Stimulated activated CD4-positive, alpha-beta T cell treated with anti-CD3 and anti-CD28 coated beads, Interleukin-1b, Interleukin-23, amount 100 ng/mL, for 48 hours (primary cell): ENCODE measurements around the gene PIK3R1.
A peak's percentile ranks its signal among the peaks of the same experiment; 100 is the strongest.
"Not testable (repeated sequence)": the region's sequence is repeated elsewhere in the genome, so short reads cannot be mapped to it uniquely, and the experiment has no call there.

Experiments used
- DNase-seq: peaks from one replicate; pipeline ENCODE4 v3.0.0-alpha.2; 2020

Gene PIK3R1

DNA sequence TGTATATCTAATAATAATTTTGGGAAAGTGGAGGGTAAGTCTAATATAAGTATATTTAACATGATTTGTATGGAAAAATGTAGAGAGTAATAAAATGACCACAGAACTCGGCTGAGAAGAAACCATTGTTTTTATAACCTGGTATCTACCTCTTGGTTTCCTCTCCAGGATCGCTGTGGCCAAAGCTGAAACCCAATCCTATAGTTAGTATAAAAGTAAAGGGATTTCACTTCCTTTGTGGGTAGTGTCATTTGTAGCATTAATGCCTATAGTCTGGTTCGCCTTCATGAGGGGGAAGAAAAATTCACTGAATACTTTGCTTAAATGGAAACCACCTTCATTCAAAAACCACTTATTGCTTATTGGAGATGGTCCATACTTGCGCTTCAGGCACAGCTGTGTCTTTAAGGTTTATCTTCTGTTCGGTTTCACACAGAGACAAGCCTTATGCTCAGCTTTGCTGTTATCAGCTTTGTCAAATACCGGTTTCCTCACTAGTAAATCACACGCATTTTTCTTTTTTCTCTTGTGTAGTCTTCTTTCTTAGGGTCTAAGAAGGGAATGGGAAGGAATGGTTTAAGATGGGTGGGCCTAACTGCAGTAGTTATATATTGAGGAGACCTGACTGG lies 12.1 kb downstream of the PIK3R1 start:
- no peak for DNase-seq

DNA sequence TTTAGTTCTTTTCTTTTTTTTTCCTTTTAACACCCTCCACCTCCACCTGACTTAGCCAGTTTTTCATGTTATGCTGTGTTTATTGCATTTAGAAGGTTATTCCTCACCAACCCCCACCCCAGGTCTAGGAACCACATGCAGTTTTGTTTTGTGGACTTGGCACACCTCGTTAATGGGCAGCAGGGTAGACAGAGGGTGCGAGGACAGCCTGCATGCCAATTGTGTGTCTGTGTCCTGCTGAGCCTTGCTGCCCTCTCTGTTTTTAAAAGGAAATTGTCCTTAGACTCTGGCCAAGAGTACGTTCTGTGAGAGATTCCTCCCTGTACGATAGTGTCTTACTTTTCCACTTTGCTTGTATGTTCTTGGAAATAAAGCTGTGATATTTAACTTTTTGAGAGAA lies 13.9 kb downstream of the PIK3R1 start:
- DNase-seq, result no peak

DNA sequence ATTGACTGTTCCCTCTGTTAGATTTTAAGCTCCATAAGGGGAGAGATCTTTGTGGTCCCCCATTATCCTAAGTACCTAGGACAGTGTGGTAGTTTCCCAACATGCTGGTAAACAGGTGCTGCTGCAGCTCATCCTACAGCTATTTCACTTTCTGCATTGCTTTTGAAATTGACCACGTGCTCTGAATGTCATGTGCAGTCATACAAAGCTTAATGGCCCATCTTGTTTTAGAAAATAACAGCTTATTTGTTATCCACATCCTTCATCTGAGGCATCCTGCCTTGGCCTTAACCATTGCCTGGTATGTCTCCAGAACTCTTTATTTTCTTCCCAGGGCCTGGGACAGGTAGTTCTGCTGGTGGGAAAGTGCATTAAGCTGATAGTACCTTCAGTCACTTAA lies 14.7 kb downstream of the PIK3R1 start:
- no peak for DNase-seq

DNA sequence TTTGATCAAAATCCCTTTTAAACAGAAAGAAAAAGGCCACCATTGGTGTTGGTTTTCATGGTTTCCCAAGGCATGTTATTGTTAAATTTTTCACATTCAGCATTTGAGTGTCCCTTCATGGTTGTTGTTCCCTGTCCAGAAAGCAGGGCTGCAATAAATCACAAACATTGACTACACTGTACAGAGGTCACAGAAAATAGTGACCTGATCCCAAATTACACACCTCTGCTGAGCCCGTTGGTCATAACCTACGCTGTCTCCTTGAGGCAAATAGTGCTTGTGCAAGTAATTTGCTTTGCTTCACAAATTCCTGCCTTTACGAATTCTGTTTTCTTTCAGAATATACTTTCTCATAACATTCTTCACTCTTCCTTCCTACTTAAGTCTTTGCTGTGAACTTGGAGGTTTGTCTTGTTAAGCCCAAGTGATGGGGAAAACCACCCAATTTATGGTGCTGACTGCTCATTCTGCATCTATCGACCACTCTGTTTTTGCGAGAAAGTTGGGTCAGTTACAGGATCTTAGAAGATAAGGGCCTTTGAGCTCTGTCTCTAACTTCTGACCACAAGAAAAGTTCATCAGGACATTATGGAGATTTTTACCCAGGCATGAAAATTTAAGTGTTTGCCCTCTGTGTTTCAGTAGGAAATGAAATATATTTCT lies 16.0 kb downstream of the PIK3R1 start:
- DNase-seq, result no peak

DNA sequence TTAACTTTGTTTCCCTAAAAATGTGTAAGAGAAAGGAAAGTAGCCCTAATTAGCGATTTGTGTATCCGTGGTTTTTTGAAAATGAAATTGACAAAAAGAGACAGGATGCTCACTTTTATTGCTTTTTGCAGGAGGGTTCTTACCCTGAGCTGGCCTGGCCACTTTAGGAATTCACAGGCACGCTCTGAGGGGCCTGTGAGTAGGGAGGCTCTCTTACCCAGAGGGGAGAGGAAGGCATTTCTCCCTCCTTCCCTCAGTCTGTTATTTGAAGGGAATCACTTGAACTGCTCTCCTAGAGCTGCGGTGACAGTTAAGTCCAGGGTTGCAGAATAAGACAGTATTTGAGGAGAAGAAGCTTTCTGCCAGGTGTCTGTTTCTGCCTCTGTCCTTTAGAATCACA lies 16.7 kb downstream of the PIK3R1 start:
- no peak for DNase-seq

DNA sequence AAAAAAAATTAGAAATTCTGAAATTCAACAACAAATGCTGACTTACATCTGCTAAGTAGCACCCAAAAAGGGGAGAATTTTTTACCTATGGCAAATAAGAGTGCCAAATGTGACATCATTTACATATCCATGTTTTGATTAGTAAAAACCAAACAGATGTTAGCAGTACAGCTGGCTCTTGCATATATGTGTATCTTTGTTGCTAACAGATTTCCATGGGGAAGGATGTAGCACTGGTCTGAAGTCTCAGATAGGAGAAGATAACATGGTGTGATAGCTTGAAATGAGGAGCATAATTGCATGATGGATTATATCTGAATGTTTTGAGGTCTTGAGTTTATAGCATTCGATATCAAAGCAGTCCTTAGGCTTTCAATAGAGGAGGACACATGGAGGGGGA lies 17.5 kb downstream of the PIK3R1 start:
- DNase-seq, result no peak

DNA sequence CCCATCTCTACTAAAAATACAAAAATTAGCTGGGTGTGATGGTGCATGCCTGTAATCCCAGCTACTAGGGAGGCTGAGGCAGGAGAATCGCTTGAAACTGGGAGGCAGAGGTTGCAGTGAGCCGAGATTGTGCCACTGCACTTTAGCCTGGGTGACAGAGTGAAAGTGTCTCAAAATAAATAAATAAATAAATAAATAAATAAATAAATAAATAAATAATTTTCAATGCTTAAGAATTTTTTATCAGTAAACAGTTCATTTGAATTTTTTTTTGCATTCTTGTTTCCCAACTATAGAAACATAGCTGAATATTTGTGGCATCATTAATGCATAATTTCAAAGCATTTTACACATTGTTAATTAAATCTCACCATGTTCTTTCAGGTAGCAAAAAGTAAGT lies 19.7 kb downstream of the PIK3R1 start:
- DNase-seq, result not testable (repeated sequence)

DNA sequence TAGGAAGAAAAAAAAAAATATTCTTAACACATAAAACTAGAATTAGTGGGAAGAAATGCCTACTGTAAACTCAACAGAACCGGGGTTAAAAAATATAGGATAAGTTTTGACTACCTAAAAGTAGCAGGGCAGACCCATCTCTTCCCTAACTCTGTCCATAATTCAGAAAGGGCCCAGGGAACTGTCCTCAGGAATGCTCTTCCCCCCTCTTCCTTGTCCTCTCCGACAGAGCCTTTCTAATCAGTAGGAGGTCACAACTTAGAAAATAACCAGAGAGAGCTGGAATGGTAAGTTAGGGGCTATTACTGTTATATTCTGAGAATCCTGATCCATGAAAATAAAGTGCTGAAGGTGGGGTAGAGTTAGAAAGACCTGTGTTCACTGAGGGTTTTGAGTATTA lies 22.2 kb downstream of the PIK3R1 start:
- no peak for DNase-seq

DNA sequence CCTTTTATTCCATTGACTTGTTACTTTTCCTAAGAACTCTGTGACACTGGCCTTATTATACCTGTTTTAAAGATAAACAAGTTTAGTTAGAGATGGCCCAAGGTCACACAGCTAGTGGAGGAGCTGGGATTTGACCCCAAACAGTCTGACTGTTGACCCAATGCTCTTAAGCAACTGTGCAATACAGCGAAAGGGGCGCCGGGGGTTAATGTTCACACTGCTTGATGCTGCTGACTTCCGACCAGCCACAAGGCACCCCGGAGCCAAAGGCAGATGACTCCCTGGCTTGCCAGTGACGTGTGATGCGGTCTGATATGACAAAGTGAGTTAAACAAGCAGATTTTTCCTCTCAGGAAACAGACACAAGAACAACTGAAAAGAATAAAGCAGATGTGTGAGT lies 23.9 kb downstream of the PIK3R1 start:
- DNase-seq, result peak; percentile 86

DNA sequence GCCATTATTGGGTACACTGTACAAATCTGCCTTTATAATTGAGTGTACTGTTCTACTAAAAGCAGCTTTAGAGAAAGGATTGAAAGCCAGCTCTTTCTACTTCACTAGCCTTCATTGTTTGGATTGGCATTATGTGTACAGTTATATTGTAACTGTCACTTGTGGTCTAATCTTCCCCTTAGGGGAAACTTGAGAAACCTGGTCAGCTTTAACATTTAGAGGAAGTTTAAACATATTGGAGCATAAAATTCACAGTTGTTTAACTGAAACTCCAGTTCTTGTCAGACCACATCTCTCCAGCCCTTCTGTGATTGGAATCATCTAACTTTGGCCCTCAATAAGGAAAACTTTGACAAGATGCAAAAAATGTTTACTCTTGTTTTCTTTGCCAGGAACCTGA lies 24.6 kb downstream of the PIK3R1 start:
- DNase-seq, result no peak

DNA sequence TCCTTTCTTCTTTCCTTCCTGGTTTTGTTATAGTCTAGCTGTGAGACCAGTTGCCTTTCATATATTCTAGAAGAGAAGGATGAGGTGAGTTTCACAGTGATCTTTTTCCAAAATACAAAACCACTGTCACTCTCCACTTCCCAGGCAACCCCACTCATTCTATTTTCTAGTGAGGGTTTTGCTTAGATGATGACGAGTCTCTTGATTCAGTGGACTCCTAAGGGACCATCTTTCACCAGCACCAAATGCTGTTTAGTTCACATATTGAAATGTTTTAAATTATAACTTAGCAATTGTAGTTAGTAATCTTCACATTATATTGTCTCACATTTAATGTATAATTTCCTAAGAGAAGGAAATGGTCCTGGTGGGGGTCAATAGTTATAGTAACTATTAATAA lies 25.2 kb downstream of the PIK3R1 start:
- DNase-seq, result no peak

DNA sequence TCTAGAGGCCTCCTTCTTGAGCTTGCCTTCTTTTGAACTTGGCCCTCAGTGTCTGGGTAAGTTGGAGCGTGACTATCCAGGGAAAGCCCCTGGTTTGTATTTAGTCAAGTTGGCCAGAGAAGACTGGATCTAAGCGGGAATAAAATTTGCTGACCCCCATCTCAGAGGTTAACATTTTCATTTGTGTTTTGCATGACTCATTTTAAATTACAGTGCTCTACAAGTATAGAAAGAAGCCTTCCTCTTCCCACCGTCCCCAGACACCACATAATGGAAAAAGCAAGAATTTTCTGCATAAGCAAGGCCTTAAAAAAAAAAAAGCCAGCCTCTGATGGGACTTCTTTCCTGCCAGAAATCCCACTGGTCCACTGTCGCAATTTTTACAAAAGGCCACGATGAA lies 27.2 kb downstream of the PIK3R1 start:
- no peak for DNase-seq

DNA sequence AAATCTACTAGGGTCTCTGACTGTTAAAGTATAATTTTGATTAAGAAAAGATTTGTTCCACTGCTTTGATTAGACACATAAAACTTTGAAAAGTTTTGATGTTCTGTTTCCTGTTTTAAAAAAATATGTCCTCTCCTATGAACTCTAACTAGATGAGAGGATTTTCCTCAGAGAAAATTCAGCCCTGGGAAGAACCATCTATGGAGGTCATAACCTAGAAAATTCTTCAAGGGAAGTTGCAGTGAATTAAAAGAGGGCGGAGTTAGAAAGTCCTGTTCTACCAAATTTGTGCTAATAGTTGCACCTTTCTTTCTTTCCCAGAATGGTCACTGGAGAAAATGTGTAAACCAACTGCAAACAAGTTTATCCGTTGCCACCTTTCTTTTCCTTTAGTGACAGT lies 27.7 kb downstream of the PIK3R1 start:
- no peak for DNase-seq

DNA sequence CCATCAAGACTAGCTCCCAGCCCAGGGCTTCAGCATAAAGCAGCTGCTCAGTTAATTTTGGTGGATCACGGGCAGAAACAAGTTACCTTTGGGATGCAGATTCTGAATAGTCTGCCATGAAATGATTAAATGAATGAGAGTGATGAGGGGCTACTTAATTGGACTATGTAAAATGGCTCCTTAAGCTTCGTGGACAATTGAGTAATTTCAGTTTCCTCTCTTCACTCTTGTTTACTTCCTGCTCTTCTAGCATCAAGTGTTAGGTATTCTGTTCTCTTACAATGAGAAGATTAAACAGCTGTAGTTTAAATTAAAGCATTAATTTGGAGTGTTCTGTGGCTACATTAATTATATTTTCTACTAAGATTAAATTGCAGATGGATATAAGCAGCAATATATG lies 28.1 kb downstream of the PIK3R1 start:
- no peak for DNase-seq

DNA sequence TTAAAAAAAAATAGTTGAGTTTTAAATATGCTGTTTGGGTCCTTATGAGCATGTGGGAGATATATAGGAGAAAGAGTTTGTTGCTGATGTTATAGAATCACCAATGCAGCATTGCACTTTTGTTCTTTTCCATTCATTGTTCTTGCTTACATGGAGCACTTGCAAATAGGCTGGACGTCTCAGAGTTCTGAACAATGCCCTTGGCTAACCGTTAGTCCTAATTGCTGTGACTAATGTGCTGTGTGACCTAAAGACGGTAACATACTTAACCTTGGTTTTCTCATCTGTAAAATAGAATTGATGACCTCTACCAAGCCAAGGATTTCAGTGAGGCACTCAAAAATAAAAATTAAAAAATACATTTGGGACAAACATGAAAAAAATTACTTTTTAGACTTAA lies 29.8 kb downstream of the PIK3R1 start:
- no peak for DNase-seq

DNA sequence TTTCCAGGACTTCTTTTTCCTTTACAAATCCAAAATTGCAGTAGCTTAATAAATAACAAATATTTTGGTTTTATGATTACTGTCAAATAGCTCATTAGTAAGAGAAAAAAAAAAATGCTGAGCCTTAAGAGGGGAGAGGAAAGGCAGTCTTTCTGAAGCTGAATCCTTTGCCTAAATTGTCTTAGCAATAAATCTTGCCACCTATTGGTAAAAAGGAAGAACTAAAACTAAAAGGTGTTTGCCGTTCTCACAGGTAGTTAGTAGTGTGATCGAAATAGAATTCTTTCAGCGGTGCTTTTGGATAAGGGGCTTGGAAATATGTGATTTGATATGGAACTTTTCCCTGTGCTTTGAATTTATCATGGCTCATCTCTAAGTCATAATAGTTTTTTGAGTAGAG lies 31.2 kb downstream of the PIK3R1 start:
- DNase-seq, result no peak

DNA sequence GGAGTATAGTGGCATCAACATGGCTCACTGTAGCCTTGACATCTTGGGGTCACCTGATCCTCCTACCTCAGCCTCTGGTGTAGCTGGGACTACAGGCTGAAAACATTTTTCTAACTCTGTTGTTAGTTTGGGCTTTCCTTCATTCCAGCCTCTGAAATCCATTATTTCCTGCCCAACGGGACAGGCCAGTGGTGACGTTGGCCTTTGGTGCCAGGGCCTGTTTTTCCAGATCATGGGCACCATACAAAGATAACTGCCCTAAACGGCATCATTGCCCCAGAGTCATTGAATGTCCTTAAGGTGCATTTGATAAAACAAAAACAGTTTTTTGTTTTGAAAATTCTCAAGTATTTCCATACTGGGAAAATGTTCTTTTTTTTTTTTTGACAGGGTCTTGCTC lies 32.1 kb downstream of the PIK3R1 start:
- no peak for DNase-seq

DNA sequence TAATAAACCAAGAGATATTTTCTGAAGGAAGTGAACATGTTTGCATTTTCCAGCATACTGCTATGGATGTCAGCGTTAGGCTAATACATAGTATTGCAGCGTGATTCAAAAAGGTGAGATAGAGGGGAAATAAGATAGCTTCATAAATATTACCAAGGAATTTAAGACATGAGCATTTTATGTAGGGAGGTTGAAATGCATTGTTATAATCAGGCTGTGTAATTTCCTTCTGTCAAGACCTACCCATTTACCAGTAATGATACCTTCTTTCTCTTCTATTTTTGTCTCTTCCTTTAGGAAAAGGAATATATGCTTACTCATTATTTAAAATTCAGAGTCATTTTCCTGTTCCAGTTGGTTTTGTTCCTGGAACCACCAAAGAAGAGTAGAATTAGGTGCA lies 33.3 kb downstream of the PIK3R1 start:
- no peak for DNase-seq

DNA sequence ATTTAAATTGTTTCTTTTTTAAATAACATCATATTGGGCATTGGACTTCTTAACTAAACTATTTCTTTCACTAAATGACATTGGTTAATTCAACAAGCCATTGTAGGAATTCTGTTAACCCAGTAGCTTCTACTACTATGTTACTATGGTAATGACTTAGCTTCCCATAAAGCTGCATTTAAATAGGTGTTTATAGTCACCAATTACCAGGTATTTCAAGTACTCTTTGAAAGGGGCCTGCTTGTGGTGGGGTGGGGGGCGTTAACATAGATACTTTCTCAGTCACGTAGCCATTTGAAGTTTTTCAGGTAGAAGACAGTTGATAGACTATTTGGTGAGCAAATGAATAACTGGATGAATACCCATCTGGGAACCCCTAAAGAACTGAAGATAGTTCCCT lies 34.0 kb downstream of the PIK3R1 start:
- DNase-seq, result no peak

DNA sequence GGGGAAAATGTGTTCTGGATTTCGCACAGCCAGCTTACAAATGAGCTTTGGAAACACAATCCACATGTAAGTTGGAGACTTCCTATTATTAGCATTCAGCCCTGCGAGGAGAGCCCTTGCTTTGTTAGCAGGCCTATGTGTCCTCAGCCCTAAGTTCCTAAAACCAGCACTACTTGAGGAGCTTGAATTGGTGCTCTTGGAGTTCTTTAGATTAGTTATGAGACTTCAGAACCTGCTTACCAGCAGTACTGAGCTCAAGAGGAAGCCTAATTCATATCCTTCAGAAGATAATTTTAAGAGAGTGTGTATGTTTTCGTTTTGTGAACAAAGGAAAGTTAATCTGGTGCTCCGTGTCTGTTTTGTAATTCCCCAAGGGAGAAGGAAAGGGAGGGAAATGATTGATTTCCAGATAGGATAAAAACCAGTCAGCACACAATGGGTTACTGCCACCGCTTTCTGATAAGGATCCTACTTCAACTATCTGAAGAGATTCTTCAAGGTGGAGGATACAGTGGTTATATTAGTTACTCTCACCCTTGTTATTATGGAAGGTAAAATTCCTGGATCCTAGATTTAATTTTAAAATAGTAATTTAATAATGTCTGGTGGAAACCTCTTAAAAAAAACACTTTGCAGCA lies 35.2 kb downstream of the PIK3R1 start:
- DNase-seq, result no peak

DNA sequence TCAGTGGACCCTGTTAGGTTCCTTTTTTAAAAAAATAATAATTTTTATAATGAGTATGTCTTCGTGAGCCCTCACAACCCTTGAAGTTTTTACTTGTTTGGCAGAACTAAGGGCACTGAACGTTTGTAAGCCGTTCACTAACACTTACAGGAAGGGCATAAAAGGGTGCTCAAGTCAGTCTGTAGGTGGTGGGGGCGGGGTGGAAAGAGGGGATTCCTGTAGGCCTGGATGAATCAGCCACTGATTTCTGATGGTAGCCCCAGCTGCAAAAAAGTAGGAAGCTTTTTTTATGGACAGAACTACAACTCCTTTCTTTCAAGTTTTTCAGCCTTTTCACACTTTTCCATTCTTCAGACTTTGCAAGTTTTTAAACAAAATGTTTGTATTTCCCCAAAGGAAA lies 35.8 kb downstream of the PIK3R1 start:
- DNase-seq, result peak; percentile 59

DNA sequence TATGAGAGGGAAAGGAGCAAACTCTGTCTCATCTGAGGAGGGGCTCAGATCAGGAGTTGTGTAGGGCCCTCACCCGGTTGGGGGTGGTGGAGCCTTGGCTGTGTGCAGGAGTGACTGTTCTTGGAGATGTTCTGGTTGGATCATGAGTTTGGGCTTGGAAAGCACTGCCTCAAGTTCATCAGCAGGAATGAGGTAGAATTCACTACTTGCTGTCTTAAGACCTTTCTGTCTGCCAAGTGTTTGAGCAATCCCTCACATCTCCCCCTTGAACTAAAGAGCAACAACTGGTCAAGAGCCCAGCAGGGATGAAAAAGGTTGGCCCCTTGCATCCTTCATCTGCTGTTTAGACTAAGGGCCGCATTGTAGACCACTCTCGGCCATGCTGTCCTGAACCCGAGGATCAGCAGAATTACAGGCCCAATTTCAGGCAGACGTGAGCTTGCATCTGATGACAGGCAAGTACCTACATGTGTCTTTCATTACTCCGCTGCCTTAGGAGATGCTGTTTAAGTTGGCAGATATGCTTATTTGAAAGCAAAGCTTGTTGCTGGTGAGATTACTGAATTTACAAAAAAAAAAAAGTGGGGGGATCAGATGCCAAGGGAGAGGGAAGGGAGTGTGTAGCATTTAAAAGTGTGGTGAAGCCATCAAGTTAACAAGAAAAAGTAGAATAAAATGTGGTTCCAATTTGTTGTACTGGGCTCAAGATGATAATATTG lies 36.4 kb downstream of the PIK3R1 start:
- DNase-seq, result no peak

DNA sequence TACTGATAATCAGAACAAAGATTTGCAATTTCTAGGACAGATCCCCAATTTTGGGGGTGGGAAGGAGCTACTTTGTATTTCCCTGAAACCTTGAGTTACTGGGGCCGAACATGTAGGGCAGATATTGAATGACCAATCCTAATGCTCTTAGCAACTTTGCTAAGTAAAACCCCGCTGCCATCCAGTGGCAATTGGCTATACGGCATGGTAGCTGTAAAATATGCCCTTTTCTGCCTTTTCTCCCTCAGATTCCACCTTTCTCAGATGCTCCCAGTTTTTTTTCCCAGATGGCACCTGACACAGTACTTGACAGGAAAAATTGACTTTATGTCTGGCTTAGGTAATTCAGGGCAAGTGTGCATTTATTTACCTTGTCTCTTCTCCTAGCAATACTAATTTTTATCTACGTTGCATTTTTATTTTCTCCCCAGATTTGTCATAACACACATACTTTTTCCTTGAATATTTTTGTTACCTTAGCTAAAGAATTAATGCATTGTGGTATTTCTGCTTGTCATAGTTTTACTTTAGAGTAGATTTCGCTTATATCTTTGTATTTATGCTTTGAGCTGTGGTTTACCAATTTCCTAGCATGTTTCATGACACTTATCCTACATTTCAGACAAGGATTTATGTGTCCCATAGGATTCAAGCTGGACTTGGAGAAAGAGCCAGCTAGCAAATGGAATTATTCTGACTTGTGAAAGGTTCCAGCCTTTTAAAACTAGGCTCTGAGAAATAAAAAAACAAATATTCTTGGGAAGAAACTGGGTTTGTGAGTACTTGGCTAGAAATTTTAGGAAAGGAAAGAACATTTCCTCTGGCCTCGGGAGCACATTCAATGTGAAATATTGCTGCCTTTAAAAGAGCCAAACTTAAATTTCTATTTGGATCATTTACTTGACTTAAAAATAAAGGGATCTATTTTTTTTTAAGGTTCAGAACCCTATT lies 37.4 kb downstream of the PIK3R1 start:
- peak; percentile 47 for DNase-seq
